ENCODE measurements around the gene SOX15.
"Not testable (repeated sequence)": the region's sequence is repeated elsewhere in the genome, so short reads cannot be mapped to it uniquely, and the experiment has no call there.

SOX15 gene

GRCh38 chr17:7589891-7590691 lies at the start of gene SOX15:
Gene SOX15, minus strand, starts transcription at chr17:7590094. Its CDS starts 418 bp downstream, at chr17:7589676.
- DNase-seq, result no peak

DNA sequence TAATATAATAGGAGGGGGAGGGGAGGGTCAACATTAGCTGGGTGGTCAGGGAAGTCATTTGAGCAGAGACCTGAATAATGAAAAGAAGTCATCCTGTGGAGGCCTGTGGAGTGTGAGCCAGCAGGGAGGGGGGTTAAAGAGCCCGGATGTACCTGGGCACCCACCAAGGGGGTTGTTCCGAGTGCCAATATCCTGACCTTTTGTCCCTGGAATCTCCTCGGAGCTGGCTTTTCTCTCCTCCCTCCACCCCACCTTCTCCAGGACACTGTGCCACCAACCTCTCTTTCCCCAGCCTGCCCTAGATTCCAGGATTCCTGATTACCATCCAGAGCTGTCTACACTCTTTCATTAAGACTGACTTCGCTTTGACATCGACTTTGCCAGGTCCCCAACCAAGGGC lies 46.3 kb upstream of the SOX15 start:
- no peak for DNase-seq

DNA sequence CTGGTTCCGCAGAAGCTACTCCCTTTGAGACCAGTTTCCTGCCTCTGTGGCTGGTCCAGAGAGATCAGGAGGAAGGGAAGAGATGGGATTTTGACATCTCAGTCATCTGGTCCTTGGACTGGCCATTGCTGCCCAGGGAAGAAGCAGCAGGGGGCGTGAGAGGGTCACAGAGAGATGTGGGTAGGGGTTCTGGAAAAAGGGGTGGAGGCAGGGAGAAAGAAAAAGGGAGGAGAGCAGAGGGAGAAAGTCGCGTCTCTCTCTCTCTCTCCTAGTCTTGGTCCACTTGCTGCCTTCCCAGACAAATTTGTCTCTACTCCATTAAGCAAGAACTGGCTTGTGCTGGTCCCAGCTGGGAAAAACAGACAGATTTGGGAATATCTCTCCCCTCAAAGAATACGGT lies 44.5 kb upstream of the SOX15 start:
- DNase-seq, result no peak

- no peak for DNase-seq
These were observed 43.2 kb upstream of the SOX15 start for GRCh38 chr17:7633093-7633492.

GRCh38 chr17:7632492-7632894 lies 42.6 kb upstream of the SOX15 start:
- peak; percentile 54 for DNase-seq

GRCh38 chr17:7631398-7632380 lies 41.8 kb upstream of the SOX15 start:
- no peak for DNase-seq

- DNase-seq, result no peak
These were observed 40.2 kb upstream of the SOX15 start, which contains the start of gene SHBG for GRCh38 chr17:7629939-7630571. Gene SHBG, plus strand, starts transcription at chr17:7630135. Its CDS starts 38 bp downstream, at chr17:7630173.

GRCh38 chr17:7627250-7628121 lies 37.6 kb upstream of the SOX15 start, which contains the start of gene SAT2:
Gene SAT2, minus strand, starts transcription at chr17:7627821. Its CDS starts 186 bp downstream, at chr17:7627635.
- DNase-seq, result peak; percentile 92

DNA sequence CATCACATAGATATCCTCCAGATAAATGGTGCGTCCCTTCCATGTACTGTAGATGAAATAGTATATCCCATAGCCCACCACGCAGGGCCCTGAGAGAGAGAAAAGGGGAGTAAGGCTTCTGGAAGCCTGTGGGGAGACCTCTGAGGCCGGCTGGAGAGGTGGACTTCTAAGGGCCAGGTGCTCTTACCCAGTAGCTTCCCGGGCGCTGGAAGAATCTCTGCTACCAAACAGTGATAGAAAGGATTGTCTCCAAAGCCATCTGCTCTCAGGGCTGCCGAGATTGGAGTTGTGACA lies 37.0 kb upstream of the SOX15 start:
- no peak for DNase-seq

DNA sequence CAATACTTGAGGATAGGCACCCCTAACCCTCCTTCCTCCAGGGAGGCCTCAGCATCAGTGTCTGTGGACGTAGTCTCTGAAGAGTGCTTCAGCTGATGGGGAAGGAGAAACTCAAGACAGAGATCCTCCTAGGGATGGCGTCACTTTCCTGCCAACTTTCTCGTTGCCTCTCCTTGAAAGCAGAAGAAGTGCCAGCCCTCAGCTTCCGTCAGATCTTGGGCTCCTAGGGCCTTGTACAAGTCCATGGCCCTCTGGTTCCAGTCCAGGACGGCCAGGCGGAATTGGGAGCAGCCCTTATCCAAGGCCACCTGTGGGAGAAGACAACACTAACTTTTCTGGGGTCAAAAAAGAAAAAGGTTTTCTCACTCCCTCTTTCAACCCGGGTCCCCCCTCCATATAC lies 36.4 kb upstream of the SOX15 start:
- DNase-seq, result no peak

DNA sequence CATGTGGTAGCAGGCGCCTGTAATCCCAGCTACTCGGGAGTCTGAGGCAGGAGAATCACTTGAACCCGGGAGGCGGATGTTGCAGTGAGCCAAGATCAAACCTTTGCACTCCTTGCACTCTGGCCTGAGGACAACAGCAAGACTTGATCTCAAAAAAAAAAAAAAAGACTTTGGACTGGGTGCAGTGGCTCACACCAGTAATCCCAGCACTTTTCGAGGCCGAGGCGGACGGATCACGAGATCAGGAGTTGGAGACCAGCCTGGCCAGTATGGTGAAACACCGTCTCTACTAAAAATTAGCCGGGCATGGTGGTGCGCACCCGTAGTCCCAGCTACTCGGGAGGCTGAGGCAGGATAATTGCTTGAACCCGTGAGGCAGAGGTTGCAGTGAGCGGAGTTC lies 35.9 kb upstream of the SOX15 start:
- not testable (repeated sequence) for DNase-seq

DNA sequence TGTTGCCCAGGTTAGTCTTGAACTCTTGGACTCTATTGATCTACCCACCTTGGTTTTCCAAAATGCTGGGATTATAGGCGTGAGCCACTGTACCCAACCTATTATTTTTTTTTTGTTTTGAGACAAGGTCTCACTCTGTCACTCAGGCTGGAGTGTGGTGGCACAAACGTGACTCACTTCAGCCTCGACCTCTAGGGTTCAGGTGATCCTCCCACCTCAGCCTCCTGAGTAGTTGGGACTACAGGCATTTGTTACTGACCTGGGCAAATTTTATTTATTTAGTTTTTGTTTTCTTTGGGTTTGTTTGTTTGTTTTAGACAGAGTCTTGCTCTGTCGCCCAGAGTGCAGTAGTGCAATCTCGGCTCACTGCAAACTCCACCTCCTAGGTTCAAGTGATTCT lies 33.8 kb upstream of the SOX15 start:
- no peak for DNase-seq

- DNase-seq, result no peak
These were observed 30.9 kb upstream of the SOX15 start for GRCh38 chr17:7620835-7621234.

DNA sequence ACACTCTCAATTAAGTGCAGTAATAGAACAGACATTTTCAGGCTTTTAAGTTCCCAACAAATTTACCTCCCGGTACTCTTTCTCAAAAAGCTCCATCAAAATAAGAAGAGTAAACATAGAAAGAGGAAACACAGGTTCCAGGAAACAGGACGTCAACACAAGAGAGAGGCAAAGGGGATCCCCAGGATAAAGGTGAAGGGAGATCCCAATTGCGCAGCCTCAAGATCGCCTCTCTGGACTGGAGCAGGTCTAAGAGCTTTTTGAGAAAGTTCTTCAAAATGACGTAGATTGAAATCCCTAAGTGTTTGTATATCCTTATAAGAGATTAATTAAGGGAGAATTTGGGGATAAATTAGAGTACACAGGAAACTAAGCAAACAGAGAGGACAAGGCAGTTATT lies 28.7 kb upstream of the SOX15 start:
- no peak for DNase-seq

DNA sequence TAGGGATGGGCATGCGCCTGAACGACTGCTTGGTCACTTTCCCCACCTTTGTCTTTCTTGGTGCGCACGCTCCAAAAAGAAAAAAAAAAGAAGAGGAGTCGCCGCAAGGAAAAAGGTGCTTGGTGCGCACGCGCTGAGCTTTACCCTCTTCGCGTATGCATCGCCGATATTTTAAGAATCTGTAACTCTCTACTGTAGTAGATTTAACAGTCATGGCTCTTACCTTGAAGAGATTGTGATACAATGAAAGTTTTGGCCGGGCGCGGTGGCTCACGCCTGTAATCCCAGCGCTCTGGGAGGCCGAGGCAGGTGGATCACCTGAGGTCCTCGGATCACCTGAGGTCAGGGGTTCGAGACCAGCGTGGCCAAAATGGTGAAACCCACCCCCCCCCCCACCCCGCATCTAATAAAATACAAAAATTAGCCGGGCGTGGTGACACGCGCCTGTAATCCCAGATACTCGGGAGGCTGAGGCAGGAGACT lies 25.4 kb upstream of the SOX15 start:
- no peak for DNase-seq

GRCh38 chr17:7614425-7615264 lies 24.8 kb upstream of the SOX15 start, which contains the start of gene FXR2:
Gene FXR2, minus strand, starts transcription at chr17:7614897. Its CDS starts 365 bp downstream, at chr17:7614532.
- DNase-seq, result peak; percentile 100

DNA sequence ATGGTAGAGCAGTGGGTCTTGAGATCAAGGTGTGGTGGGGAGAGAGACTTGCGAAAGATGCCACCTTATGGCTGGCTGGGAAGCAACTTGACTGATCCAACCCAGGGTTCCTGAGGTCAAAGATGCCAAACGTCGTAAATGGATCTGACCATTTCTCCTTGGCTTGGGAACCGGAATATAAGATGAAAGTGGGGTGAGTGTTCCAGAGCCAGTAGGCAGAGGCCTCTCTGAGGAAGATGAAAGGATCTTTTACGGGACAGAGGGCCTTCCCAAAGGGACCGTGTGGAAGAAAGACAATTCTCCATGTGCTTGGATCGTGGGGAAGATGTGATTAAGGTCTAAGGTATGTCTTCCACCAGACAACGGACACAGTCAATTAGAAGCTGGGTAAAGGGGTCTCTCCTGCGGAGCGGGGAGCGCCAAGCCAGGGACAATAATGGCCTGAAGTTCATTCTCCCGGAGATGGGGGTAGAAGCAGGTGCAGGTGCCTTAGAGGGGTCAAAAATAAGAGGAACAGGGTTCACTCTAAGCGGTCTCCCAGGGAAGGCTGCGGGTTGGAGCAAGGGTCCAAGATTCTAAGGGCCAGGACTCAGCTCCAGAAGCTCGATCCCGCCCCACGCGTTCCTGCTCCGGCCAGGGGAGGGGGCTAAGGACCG lies 24.0 kb upstream of the SOX15 start:
- no peak for DNase-seq

GRCh38 chr17:7612294-7612640 lies 22.4 kb upstream of the SOX15 start:
- DNase-seq, result no peak

- no peak for DNase-seq
These were observed 21.9 kb upstream of the SOX15 start for GRCh38 chr17:7611635-7612293.

DNA sequence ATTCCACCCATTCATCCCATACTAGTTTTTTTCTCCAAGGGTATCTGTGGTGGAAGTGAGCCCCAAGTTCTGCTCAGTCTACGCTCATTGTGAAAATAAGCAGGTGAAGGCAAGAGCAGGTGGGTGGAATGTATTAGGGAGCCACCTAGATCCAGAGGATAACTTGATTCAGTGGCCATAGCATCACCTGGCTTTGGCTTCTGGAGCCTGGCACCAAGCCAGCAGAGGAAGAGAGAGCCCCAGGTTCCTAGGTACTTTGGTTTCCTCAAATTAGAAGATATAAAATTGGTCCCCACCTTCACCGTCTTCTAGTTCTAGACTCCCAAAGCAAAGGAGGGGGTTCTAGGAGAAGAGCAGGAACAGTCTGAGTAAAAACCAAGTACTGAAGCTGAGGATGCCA lies 20.7 kb upstream of the SOX15 start:
- DNase-seq, result no peak

Data from CD4-positive, alpha-beta T cell treated with Interleukin-21 for 1 hour (primary cell).